Heart left ventricle (tissue), 16 donors: Measurements from ENCODE around the gene KY. TPM values are rescaled to one million over a fixed set of nuclear protein-coding genes. Genes with fewer than 3 reads are reported as not detected.
A peak's percentile ranks its signal among the peaks of the same experiment; 100 is the strongest.
"Not testable (repeated sequence)": the region's sequence is repeated elsewhere in the genome, so short reads cannot be mapped to it uniquely, and the experiment has no call there.

ENCODE experiments used
- ATAC-seq, 4 donors: fragments of 200-7000 bp; cut with Tn5 transposase; one replicate each; pipeline ENCODE4 v1.9.1; 2020 to 2022; ENCODE audit warnings: moderate library complexity in 4 of 4, mild to moderate bottlenecking in 3 of 4, moderate number of reproducible peaks in 1 of 4
- DNase-seq, 5 donors: peaks; one replicate each; pipeline ENCODE4 v3.0.0-alpha.2; 2020
- H3K27ac ChIP-seq, 12 donors: fragments of 200-600 bp; sonication (generic) in 4 of 12; one replicate each; pipeline versions ENCODE4 v1.5.0 to v1.8.0; 2016 to 2022; ENCODE audit warnings: mild to moderate bottlenecking in 2 of 12
- H3K27me3 ChIP-seq, 9 donors: fragments of 200-600 bp; sonication (generic) in 2 of 9; one replicate each; pipeline versions ENCODE4 v1.5.1 to v1.8.0; 2016 to 2022; ENCODE audit warnings: mild to moderate bottlenecking in 3 of 9
- H3K36me3 ChIP-seq, 9 donors: fragments of 200-600 bp; sonication (generic) in 2 of 9; one replicate each; pipeline versions ENCODE4 v1.5.0 to v1.8.0; 2018 to 2022; ENCODE audit warnings: mild to moderate bottlenecking in 2 of 9
- H3K4me1 ChIP-seq, 12 donors: fragments of 200-600 bp; sonication (generic) in 4 of 12; one replicate each; pipeline versions ENCODE4 v1.5.0 to v1.8.0; 2016 to 2022; ENCODE audit warnings: mild to moderate bottlenecking in 3 of 12
- H3K4me3 ChIP-seq, 12 donors: fragments of 200-600 bp; sonication (generic) in 4 of 12; one replicate each; pipeline versions ENCODE4 v1.5.0 to v1.8.0; 2017 to 2022; ENCODE audit warnings: mild to moderate bottlenecking in 9 of 12, moderate library complexity in 4 of 12
- H3K9me3 ChIP-seq, 12 donors: fragments of 200-600 bp; sonication (generic) in 4 of 12; one replicate each; pipeline versions ENCODE4 v1.5.0 to v1.8.0; 2016 to 2022; ENCODE audit warnings: mild to moderate bottlenecking in 1 of 12
- POLR2A ChIP-seq, 2 donors: fragments of 450-650 bp; IDR thresholded peaks; one replicate each; pipeline ENCODE4 v1.6.1; 2017; ENCODE audit warnings: antibody characterized with exemption in 2 of 2, mild to moderate bottlenecking in 2 of 2, moderate library complexity in 2 of 2
- WGBS, 4 donors: extraction: QIAGEN DNeasy Blood & Tissue Kit in 2 of 4; methylation state at CpG; one replicate each; pipeline versions ENCODE4 v1.1.5 to v1.1.7; 2013 to 2018; 5-methylcytosine and 5-hydroxymethylcytosine counted together
- intact Hi-C, 10 donors: fragments of 100-400 bp; cut with DNase I; formaldehyde crosslinking; loops; one replicate each; pipeline versions ENCODE4 v1.11.1 to v1.14.2; 2022
- polyA plus RNA-seq, 2 donors: library from polyadenylated mRNA; stranded (reverse); fragments of 200-250 nt; gene quantifications; one replicate each; pipeline ENCODE4 v1.2.3, GENCODE V29; 2013
- total RNA-seq, 9 donors: library from RNA; depleted of rRNA in 2 of 9; stranded (reverse); fragments of >200 nt in 2 of 9; fragmentation: NEBNext Ultra II Directional in 3 of 9; extraction: Animal tissue kit (Norgen Biotek cat#: 25700) in 3 of 9; gene quantifications; one replicate each; pipeline versions ENCODE4 v1.1.0 to v1.2.4, GENCODE V29; 2016 to 2023
- TF ChIP-seq, protein P1 (sequence below), 12 donors: fragments of 200-600 bp; sonication (generic) in 4 of 12; IDR thresholded peaks; one replicate each; pipeline versions ENCODE4 v1.5.0 to v1.8.0; 2018 to 2022; ENCODE audit warnings: antibody characterized with exemption in 12 of 12, mild to moderate bottlenecking in 5 of 12
- donor health status: ischemic (EF 13 %, LVEDD 7.1; RV severe dilation, severe dysfunction).
- donor health status: healthy with polysubstance abuse.
- donor health status: DM: no; HTN: yes; CAD: no.
- donor health status: DM: no; HTN: no; CAD: no.
- donor health status: ischemic (EF 25% LVEDD 6.9; RV normal size, moderate dysfunction).
- donor health status: ischemic (EF 25% LVEDD 5.7; RV mildly dilated, moderate dysfunction).
- donor health status: healthy.
- donor health status: DM: yes; HTN: yes; CAD: no.
- donor health status: ischemic (EF 35%, LVEDD 5.7; RV mildly dilated, moderate dysfunction).
- donor health status: nonischemic (EF 11% LVEDD 7.7; RV severe dilation, severe dysfunction).
- donor health status: DM: yes; HTN: yes; CAD: no.
- donor health status: PGD.
- donor health status: ischemic (EF 29% LVEDD 5.4; RV normal size, mild dysfunction).
- donor health status: nonischemic (EF 23%, LVEDD 6.1; RV moderate dilation, normal function).

KY gene
- total and polyA plus RNA-seq, 11 donors, result 1.4 to 22.5 (median 8.6) TPM

DNA sequence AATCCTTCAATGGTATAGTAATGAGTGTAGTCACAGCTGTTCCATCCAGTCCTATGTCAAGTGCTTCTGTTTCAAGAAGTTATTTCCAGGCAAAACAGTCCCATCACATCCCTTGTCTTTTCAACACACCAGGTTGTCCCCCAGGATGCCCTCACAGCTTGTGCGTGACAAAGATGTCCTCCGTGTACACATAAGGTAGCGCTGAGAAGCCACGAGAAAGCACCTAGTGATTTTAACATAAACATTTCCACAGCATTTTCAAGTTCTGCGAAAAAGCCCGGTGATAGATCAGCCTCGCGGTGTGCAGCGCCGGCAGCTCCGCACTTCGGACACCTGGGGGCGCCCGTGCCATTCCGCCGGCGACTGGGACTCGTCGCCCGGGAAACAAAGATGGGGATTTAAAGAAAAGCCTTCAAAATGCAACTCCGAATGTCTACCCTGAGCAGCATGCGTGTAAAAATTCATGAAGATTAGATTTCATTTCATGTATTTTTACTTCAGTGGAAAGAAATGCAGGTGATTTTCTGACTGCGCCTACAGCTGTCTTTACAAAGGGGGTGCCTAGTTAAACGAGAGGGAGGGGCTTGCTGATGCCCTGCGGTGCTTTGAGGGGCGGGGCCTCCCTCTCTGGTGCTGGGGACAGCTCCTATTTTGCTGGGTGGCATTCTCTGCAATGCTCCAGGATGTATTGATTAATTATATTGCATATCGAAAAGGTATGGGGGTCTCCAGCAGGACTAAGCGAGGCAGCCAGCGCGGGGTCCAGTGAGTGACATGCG lies 49.9 kb downstream of the KY start:
- 6 to 13% (median 9%) methylated on average over 31 of the region's 31 CpGs for WGBS, 4 donors
- intact Hi-C loops, result loop anchor here (2.0 to 10.0 kb wide), 11 partner anchors 154 to 1296 kb away; partner anchors contain the start of gene EPHB1 (in 1 of the 10)
- H3K27me3 ChIP-seq, result no peaks in the 10 kb centered on the region
- H3K4me1 ChIP-seq, result peaks cover 0 to 16% (median 1%) of the 10 kb centered on the region in 12 donors
- peak in 3 of 4 donors; percentile 59 to 74 (median 69) for ATAC-seq
- TF ChIP-seq POLR2A (IDR thresholded peaks at IDR 0.05), result no peak
- TF ChIP-seq, protein P1, sequence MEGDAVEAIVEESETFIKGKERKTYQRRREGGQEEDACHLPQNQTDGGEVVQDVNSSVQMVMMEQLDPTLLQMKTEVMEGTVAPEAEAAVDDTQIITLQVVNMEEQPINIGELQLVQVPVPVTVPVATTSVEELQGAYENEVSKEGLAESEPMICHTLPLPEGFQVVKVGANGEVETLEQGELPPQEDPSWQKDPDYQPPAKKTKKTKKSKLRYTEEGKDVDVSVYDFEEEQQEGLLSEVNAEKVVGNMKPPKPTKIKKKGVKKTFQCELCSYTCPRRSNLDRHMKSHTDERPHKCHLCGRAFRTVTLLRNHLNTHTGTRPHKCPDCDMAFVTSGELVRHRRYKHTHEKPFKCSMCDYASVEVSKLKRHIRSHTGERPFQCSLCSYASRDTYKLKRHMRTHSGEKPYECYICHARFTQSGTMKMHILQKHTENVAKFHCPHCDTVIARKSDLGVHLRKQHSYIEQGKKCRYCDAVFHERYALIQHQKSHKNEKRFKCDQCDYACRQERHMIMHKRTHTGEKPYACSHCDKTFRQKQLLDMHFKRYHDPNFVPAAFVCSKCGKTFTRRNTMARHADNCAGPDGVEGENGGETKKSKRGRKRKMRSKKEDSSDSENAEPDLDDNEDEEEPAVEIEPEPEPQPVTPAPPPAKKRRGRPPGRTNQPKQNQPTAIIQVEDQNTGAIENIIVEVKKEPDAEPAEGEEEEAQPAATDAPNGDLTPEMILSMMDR (IDR thresholded peaks at IDR 0.05), result peak; percentile 89 to 98 (median 94)
- H3K27ac ChIP-seq, result no peak overlapping the region
- no peaks in the 10 kb centered on the region for H3K36me3 ChIP-seq
- H3K4me3 ChIP-seq, result no peak overlapping the region
- peak; percentile 41 to 79 (median 54) for DNase-seq
- H3K9me3 ChIP-seq, result no peaks in the 10 kb centered on the region

DNA sequence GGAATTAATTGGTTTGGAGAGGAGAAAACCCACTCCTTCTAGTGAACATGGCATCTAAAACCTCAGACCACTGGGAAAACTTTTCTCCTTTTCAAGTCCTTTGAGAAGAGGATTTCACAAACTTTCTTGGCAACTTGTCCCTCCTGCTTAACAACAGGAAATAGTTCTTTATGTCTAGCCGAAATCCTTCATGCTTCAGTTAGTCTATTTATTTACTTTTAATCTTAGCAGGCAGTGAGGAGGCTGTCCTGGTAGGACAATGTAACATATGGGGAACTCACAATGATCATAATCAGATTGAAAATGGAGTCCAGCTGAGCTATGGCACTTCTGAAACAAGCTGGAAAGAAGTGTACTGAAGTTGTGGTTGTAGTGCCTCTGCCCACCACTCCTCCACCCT lies 50.6 kb downstream of the KY start:
- Histone ChIP-seq H3K27me3 (no peaks in the 10 kb centered on the region), H3K9me3 (no peaks in the 10 kb centered on the region), H3K4me1 (peaks cover 0 to 16% (median 1%) of the 10 kb centered on the region in 12 donors), H3K4me3 (no peak overlapping the region), H3K27ac (no peak overlapping the region), H3K36me3 (no peaks in the 10 kb centered on the region)
- intact Hi-C loops, result loop anchor here (2.0 to 10.0 kb wide), 11 partner anchors 155 to 1297 kb away; partner anchors contain the start of gene EPHB1 (in 1 of the 10)
- ATAC-seq (no peak), DNase-seq (no peak)
- 46 to 57% (median 52%) methylated on average over 1 of the region's 1 CpG for WGBS, 4 donors
- TF ChIP-seq, protein P1 (IDR thresholded peaks at IDR 0.05), result no peak
- no peak for TF ChIP-seq POLR2A (IDR thresholded peaks at IDR 0.05)

DNA sequence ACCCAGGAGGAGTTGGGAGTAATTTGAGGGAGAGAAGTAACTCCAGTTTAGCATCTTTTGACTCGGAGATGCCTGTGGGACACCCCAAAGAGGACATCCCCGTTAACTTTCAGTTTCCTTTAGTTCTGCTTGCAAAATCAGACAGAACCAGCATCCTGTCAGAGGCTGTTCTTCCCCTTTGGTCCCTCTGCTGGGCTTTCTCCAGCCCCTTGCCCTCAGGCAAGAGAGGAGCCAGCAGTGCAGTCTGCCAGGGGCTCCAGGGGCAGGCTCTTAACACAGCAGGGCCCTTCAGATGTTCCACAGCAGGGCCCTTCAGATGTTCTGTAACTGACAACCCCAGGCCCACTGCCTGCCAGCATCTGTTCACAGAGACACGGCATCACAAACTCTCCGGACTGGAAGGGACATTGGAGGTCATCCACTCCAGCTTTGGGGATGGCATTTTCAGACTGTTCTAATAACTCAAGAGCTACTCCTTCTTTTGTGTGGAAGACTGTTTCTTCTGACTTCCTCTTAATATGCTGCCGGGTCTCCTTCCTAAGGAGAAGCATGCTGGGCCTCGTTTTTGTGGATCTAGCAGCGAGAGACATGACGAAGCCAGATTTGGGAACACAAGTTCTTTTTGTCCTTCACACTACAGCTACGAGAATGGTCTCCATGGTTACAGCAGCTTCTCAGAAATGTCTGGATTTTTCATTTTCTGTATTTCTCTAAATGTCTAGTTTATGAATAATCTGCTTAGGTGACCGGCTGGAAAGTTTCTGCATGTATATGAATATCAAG lies 51.9 kb downstream of the KY start:
- Histone ChIP-seq H3K36me3 (no peaks in the 10 kb centered on the region), H3K27ac (no peak overlapping the region), H3K27me3 (no peaks in the 10 kb centered on the region), H3K9me3 (no peaks in the 10 kb centered on the region), H3K4me3 (no peak overlapping the region), H3K4me1 (peaks cover 0 to 16% (median 1%) of the 10 kb centered on the region in 12 donors)
- DNase-seq (no peak), ATAC-seq (no peak)
- TF ChIP-seq POLR2A (IDR thresholded peaks at IDR 0.05), result no peak
- intact Hi-C loops, result loop anchor here in 1 of 10 donors (5.0 kb wide), 1 partner anchor 158 kb away; no protein-coding TSS in a partner anchor
- WGBS, 4 donors, result 59 to 82% (median 69%) methylated on average over 10 of the region's 10 CpGs

DNA sequence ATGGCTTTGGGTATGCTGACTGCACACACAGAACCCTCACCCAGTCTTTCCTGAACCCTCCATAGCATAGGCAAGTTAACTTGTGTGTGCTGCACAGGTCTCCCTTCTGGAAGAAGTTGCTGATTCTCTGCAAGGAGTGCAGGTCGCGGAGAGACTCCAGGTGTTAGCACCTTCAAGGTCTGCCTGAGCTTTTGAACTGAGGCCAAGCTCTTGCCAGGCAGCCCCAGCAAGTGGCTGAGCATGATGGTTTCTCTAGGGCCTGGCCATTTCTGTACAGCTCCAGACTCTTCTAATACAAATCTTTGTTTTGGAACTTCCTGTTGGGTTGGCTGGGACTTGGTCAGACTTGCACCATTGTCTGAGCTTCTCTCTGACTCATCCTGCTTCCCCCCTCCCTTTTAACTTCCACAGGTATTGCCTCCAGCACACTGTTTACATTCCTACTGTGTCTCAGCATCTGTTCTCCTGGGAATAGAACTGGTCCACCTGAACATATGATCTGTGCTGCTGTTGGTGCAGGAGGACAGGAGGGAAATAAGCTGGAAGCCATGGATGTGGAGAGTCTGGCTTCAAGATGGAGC lies 53.3 kb downstream of the KY start:
- Histone ChIP-seq H3K4me3 (no peak overlapping the region), H3K27me3 (no peaks in the 10 kb centered on the region), H3K4me1 (peaks cover 0 to 15% (median 1%) of the 10 kb centered on the region in 12 donors), H3K27ac (no peak overlapping the region), H3K9me3 (no peaks in the 10 kb centered on the region), H3K36me3 (no peaks in the 10 kb centered on the region)
- 50 to 86% (median 66%) methylated on average over 2 of the region's 2 CpGs for WGBS, 4 donors
- DNase-seq (no peak), ATAC-seq (no peak)
- TF ChIP-seq, protein P1 (IDR thresholded peaks at IDR 0.05), result no peak
- intact Hi-C loops, result loop anchor here in 1 of 10 donors (5.0 kb wide), 1 partner anchor 160 kb away; no protein-coding TSS in a partner anchor

DNA sequence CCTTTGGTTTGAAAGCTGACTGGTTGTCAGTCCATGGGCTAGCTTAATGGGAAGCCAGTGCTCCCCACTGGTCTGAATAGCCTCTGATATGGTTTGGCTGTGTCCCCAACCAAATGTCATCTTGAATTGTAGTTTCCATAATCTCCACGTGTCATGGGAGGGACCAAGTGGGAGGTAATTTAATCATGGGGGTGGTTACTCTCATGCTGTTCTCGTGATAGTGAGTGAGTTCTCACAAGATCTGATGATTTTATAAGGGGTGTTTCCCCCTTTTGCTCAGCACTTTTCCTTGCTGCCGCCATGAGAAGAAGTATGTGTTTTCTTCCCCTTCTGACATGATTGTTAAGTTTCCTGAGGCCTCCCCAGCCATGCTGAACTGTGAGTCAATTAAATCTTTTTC lies 55.8 kb downstream of the KY start:
- ATAC-seq, H3K9me3 ChIP-seq, H3K36me3 ChIP-seq, H3K27ac ChIP-seq, H3K27me3 ChIP-seq, H3K4me1 ChIP-seq, H3K4me3 ChIP-seq, DNase-seq: not testable (repeated sequence)
- WGBS, 4 donors, result 55 to 69% (median 65%) methylated on average over 3 of the region's 3 CpGs
- intact Hi-C loops, result loop anchor here in 1 of 10 donors (5.0 kb wide), 1 partner anchor 162 kb away; no protein-coding TSS in a partner anchor
